HG03342 (cell line): ENCODE data around the gene SPRR1B.
"Not testable (repeated sequence)": the region's sequence is repeated elsewhere in the genome, so short reads cannot be mapped to it uniquely, and the experiment has no call there.

Experiments
- ATAC-seq: cut with Tn5 transposase; IDR thresholded peaks from one replicate; pipeline ENCODE4 v1.9.1; 2021; ENCODE audit warnings: mild to moderate bottlenecking, moderate library complexity; ENCODE audit not compliant: unreplicated experiment

Gene SPRR1B

GRCh38 chr1:153030895-153031294, at the start of gene SPRR1B:
TSS of gene SPRR1B (plus strand) at chr1:153031203. CDS start at chr1:153032346, 1,143 bp downstream.
- no peak for ATAC-seq

GRCh38 chr1:152982076-152982475, 48.9 kb upstream of the SPRR1B start:
- no peak for ATAC-seq

GRCh38 chr1:152983234-152983633, 47.8 kb upstream of the SPRR1B start:
- ATAC-seq: no peak

GRCh38 chr1:152983743-152984142, 47.3 kb upstream of the SPRR1B start, which contains the start of gene SPRR1A:
TSS of gene SPRR1A (plus strand) at chr1:152984081. CDS start at chr1:152985231, 1,150 bp downstream.
- no peak for ATAC-seq

GRCh38 chr1:152986578-152986977, 44.4 kb upstream of the SPRR1B start:
- no peak for ATAC-seq

- ATAC-seq: no peak
Measured at GRCh38 chr1:152993186-152993585, 37.8 kb upstream of the SPRR1B start.

GRCh38 chr1:152995842-152996241, 35.2 kb upstream of the SPRR1B start:
- ATAC-seq: no peak

- ATAC-seq: no peak
Measured at GRCh38 chr1:152996633-152997400, 34.2 kb upstream of the SPRR1B start.

GRCh38 chr1:152997901-152998300, 33.1 kb upstream of the SPRR1B start:
- ATAC-seq: no peak

GRCh38 chr1:152998476-152998875, 32.5 kb upstream of the SPRR1B start:
- no peak for ATAC-seq

GRCh38 chr1:152999818-153000217, 31.2 kb upstream of the SPRR1B start:
- ATAC-seq: no peak

GRCh38 chr1:153000294-153000693, 30.7 kb upstream of the SPRR1B start:
- ATAC-seq: no peak

- no peak for ATAC-seq
Measured at GRCh38 chr1:153001382-153001781, 29.6 kb upstream of the SPRR1B start, which contains the start of gene SPRR3. TSS of gene SPRR3 (plus strand) at chr1:153001749. CDS start at chr1:153003021, 1,272 bp downstream.

- not testable (repeated sequence) for ATAC-seq
Measured at GRCh38 chr1:153011235-153011758, 19.7 kb upstream of the SPRR1B start.

GRCh38 chr1:153021829-153022228, 9.2 kb upstream of the SPRR1B start:
- not testable (repeated sequence) for ATAC-seq

GRCh38 chr1:153022340-153022739, 8.7 kb upstream of the SPRR1B start:
- not testable (repeated sequence) for ATAC-seq

GRCh38 chr1:153023109-153023508, 7.9 kb upstream of the SPRR1B start:
- no peak for ATAC-seq

- no peak for ATAC-seq
Measured at GRCh38 chr1:153024413-153024812, 6.6 kb upstream of the SPRR1B start.

GRCh38 chr1:153025797-153026196, 5.2 kb upstream of the SPRR1B start:
- no peak for ATAC-seq

GRCh38 chr1:153028766-153029165, 2.2 kb upstream of the SPRR1B start:
- ATAC-seq: no peak

- no peak for ATAC-seq
Measured at GRCh38 chr1:153032073-153032472, 1.1 kb downstream of the SPRR1B start.

- ATAC-seq: no peak
Measured at GRCh38 chr1:153032677-153033308, 1.8 kb downstream of the SPRR1B start.
